ENCODE results near the gene ETV1.

DNA sequence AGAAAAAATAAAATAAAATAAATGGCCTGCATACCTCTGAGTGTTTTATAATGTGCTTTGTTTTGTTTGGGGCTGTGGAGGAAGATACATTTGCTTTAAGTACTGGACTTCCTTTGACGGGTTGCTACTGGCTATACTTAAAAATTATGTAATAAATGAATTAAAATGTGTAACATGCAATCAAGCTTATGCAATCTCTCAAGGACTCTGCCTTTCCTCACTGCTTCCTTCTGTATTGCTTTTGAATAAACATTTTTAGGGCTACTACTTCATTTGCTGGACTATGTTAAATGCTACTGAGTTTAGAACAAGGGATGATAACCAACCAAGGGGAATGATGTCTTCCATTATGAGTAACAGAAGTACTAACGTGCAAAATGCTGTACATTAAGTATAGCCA lies 91.6 kb downstream of the ETV1 start:
- TF ChIP-seq, protein P1, sequence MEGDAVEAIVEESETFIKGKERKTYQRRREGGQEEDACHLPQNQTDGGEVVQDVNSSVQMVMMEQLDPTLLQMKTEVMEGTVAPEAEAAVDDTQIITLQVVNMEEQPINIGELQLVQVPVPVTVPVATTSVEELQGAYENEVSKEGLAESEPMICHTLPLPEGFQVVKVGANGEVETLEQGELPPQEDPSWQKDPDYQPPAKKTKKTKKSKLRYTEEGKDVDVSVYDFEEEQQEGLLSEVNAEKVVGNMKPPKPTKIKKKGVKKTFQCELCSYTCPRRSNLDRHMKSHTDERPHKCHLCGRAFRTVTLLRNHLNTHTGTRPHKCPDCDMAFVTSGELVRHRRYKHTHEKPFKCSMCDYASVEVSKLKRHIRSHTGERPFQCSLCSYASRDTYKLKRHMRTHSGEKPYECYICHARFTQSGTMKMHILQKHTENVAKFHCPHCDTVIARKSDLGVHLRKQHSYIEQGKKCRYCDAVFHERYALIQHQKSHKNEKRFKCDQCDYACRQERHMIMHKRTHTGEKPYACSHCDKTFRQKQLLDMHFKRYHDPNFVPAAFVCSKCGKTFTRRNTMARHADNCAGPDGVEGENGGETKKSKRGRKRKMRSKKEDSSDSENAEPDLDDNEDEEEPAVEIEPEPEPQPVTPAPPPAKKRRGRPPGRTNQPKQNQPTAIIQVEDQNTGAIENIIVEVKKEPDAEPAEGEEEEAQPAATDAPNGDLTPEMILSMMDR (IDR thresholded peaks at IDR 0.05), result no peak
- TF ChIP-seq EP300 (IDR thresholded peaks at IDR 0.05), result no peak
- TF ChIP-seq POLR2A (IDR thresholded peaks at IDR 0.05), result no peak
